HG03064 (cell line): ENCODE results near the gene SUN5.

Source experiments
- ATAC-seq: cut with Tn5 transposase; IDR thresholded peaks from one replicate; pipeline ENCODE4 v1.9.1; 2021; ENCODE audit warnings: low read depth; ENCODE audit not compliant: unreplicated experiment

SUN5 gene

DNA sequence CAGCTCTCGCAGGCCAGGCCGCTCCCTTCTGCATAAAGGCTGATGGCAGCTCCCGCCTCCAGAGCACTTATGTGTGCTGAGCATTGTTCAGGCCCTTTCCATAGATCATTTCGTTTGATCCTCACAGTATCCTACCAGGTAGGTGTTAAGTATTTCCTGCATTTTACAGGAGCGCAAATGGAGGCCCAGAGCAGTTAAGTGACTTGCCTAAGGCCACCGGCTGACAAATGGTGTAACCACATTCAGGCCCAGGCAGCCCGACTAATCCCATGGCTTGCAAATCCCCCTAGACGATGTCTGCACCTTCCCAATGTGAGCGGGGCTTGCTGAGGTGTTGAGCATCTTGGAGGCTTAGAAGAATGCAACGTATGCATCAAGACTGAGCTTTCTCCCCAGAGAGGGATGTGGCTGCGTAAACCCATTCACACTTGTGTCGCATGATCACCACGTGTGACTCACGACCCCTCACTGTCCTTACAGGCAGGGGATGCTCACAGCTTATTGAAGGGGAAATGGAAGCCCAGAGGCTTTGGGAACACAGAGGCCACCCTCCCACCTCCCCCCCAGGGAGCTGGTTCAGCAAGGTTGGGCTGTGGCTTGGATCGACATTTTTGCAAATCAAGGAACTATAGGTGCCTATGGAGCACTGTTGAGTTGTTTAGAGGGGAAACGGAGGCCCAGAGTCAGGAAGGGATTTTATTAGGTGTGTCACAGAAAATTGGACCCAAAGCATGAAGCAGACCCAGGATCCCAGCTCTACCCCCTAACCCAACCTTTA lies 10.3 kb upstream of the SUN5 start:
- ATAC-seq, result no peak

DNA sequence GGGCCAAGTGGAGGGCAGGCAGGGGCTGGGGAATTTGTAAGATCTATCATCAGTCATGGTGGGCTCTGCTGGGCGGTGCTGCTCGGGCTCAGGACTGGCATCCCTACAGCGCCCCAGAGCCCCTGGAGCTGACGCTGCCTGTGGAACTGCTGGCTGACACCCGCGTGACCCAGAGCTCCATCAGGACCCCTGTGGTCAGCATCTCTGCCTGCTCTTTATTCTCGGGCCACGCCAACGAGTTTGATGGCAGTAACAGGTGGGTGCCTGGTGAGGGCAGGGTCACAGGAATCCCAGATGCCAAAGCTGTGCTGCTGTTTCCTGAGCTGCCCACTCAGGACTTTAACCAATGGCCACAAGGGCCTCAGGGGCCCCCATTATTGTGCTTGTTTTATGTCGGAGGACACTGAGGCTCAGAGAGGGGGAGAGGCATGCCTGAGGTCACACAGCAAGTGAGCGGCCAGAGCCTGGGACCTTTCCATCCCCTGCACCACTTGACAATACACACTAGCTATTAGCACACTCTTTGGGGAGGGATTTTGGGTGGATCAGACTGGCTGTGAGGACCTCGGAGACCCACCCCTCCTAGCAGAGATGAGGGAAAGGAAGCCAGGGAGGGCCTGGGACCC lies 9.6 kb upstream of the SUN5 start:
- no peak for ATAC-seq

DNA sequence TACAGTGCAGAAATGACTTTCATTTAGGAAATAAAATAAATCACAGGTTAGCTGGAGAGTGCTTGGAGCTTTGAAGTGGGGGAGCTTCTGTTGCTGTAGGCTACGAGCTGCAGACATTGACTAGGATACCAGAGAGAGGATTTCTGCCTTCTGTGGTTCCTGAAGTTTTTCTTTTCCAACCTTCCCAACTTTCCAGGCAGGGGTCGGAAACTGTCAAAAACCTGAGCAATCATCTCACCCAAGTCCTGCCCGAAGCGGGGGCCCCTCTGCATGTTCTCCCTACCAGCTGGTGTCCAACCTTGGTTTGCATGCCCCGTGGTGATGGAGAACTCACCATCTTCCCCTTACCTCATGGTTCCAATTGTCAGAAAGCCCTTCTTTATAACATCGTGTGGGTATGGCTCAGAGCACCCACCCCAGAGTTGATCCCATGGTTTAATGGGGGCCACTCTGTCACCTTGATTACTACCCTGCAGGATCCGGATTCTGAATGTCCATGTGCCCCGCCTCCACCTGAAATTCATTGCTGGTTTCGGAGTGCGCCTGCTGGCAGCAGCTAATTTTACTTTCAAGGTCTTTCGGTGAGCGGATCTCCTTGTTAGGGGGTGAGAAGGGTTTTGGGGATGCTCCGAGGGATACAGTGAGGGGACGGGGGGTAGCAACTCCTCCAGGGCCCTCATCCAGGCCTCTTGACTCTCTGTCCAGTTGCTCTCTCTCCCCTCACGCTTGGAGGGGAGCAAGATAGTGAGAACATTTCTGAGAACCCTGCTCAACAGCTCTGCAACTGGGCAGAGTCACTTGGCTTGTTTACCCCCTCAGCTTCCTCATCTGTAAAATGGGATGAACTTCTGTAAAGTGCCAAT lies 8.3 kb upstream of the SUN5 start:
- ATAC-seq, result no peak

DNA sequence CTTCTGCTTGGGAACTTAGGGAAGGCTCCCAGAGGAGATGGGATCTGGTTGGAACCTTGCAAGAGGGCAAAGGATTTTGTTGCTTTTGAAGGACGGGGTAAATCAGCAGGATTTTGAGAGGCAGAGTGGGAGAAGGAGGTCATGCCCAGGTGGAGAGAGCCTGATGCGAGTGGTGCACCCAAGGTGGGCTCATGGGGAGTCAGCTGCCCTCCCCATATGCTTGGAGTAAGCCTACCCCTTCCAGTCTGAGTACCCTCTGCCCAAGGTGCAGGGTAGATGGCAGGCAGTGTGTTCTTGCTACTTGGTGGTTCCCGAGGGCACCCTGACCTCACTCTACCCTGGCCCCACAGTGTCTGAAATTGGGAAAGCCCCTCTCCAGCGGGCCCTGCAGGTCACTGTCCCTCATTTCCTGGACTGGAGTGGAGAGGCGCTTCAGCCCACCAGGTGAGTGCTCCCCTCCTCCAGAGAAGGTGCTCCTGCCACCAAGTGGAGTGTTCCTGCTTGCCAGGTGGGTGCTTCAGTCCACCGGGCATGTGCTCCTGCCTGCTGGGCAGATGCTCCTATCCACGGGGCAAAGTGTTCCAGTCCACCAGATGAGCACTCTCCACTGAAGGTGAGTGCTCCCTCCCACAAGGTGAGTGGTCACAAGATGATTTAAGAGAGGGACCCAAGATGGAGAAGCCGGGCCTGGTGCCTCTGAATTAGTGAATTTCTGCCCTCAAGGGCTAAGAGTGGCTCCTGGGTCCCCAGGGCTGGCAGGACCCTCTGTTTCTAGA lies 6.6 kb upstream of the SUN5 start:
- ATAC-seq, result no peak

DNA sequence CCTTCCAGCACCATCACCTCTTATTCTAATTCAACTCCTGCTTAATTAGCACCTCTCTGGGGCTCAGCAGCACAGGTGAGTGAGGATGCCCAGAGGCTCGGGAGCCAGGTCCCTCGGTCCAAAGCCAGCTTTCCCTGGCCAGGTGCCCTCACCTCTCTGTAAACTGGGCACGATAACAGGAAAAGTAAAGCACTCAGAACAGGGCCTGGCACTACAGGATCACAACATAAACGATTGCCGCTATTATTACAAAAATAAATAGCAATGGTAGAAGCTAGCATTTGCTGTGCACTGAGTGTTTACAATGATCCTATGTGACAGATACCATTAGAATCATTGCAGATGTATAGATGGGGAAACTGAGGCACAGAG lies 5.9 kb upstream of the SUN5 start:
- no peak for ATAC-seq

DNA sequence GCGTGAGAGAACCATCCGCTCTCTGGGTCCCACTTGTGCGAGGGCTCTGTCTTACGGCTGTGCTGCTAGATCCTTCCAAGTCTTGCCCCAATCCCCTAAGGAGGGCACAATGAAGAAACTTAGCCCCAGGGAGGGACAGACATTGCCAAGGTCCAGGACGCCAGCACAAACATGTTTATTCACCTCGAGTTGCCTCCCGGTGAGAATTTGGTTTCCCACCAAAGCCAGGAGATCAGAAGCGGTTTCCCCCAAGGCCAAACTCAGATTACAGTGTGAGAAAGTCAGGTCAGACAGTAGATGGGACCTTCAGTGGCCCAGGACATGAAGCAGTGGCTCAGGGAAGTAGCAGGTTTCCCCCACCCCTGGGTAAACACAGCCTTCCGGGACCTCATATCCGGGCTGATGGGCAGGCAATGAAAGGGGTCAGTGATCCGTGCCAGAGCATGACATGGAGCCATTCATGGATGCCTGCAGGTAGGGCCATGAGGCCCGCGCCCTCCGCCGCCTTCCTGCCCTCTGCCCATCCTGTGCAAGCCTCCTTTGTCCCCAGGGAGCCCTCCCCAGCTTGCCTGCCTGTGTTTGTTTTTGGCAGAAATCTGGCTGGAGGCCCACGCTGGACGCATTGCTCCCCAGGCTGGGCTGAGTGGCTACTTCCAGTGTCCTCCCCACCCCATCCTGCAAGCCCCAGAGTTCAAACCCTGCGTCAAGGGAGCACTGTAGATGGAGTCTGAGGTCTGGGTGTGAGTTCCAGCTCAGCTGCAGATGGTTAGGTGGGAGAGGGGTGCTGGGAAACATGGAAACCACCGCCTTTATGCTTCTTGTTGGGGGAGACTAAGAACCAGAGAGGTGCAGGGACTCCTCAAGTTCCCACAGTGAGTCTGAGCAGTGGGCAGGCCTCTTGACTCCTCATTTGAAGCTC lies 5.2 kb upstream of the SUN5 start:
- ATAC-seq, result no peak

DNA sequence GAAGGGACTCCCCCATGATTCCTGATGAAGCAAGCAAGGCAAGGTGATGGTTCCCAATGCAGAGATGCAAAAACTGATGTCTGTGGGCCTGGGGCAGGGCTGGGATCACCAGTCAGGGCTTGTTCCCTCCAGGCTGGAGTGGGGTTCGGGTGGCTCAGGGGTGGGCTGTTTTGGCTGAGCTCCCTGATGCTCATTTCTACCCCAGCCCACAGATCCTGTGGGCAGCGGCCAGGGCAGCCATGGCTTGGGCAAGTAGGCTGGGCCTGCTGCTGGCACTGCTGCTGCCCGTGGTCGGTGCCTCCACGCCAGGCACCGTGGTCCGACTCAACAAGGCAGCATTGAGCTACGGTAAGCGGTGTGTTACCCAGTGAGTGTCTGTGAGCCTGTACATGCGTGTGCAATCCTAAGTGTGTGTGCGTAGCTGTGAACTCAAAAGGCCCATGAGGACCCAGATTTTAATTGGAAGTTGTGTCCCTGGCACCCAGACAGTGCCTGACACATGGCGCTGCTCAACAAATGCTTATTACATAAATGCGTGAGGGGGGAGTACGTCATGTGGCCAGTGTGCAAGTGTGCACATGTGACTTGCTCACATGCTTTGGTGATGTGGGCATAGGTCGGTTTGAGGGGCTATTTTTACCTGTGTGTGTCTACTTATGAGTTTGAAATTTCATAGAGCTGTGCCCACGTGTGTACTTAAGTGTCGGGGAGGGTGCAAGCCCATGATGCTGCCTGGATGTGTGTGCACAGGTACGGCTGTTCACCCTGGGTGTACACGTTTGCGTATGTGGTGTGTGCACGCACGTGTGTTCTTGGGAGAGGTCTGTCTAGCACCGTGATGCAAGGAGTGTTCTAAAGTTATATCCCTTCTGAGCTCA lies 4.3 kb upstream of the SUN5 start:
- ATAC-seq, result no peak

DNA sequence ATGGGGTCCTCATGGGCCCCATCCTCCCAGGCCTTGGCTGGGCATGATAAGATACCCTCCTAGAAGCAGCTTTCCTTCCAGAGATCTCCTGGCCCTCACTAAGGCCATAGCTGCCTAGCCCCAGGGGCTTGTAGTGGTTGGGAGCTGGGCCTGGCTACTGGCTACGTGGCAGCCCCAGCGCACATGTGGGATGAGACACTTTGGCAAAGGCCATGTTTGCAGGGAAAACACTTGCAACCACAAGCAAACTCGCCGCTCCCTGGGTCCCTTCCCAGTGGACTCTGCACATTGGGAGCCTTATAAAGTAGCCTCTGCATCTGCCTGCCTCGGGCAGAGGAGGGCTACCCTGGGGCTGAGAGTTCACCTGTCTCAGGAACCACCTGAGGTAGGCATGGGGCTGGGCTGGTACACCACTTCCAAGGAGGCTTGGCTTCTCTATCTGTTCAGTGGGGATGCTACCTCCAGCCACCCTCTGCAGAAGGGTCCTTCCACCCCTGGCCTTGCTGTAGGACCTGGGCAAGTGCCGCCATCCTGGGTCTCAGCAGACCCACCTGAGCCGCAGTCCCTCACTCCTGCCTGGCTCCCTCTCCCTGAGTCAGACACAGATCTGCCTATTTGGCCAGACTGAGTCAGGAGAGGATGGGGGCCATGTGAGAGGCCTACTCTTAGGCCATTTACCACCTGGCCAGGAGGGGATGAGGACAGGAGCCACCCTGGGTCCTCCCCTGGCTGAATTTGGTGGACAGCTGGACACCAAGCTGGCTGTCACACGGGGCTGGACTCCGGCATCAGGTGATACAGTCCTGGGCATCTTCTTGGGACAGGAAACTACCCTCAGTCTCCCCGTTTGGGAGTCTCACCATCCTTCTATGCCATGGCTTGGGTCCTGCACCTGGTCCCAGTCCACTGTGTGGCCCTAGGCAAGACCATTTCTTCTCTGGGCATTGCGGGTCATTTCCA lies 3.4 kb upstream of the SUN5 start, which contains the start of gene BPIFB2:
BPIFB2 (plus strand) TSS at position 329 of the 960 bp plus-strand sequence. CDS start 871 bp downstream, outside the sequence.
- ATAC-seq, result no peak

DNA sequence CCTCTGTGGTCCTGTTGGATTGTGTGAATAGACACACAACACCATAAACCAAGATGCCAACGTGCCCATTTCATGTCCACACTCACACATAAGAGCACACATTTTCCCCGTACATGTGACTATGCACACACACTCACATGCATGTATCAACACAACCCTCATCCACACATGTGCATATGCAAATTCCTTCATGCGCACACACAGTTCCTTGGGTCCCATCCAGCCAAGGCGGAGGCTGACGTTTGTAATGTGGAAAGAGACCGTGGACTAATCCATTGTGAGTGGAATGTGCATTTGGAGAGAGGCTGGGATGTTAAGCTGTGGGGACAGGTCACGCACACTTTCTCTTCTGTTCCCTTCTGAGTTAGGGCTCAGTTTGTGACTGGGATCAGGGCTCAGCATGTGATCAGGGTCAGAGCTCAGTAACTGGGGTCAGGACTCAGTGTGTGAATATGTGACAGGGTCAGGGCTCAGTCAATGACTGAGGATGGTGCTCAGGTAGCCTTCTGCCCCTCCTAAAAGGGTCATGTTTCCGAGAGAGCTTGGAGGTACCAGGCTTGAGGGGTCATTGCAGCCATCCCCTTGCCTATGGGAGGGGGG lies 2.6 kb upstream of the SUN5 start:
- ATAC-seq, result no peak

DNA sequence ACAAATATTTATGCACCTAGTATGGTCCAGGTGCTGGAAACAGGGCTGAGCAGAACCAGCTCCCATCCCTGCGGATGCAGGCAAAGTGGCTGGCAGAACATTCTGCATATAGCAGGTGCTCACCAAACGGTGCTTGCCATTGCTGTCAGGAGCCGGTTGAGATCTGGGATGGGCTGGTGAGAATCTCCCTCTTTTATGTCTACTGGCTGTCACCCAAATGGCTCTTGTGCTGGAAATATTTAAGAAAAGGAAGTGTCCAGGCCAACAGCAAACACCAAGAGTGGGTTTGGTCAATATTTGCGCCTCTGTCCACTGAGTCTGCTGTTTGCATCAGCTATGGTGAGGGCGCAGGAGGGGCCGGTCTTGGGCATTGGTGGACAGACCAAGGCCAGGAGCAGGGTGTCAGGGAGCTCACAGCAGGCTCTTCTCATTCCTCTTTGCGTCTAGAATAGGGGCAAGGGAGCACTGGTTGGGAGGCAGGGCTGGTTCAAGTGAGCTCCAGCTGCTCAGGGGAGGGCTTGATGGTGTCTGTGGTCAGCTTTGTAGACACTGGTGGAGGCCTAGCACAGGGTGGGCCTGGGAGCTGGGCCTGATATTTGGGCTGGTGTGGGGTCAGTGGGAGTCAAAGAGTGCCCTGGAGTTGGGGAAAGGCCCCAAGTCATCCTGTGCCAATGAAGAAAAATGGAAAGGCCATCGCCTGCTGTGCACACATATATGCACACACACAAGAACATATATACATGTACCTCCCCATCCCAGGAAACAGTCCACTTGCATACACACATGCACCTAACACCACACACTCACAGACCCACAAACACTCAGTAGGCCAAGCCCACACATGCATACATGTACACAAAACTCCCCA lies 1.9 kb upstream of the SUN5 start:
- ATAC-seq, result no peak

DNA sequence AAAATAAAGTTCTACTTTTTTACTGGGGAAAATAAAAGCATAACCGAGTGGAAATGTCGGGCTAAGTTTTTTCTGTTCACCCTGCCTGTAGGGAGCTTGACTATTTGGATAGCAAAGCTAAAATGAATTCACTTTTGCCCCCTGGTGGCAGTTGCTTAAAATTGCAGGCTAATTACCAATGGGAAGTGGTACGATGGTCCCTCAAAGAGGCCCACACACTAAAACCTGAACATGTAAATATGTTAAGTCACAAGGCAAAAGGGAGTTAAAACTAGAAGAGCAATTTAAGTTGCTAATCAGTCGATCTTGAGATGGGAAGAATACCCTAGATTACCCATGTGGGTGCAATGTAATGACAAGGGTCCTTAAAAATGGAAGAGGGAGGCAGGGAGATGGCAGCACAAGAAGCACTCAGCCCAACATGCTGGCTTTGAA lies 916 bp upstream of the SUN5 start:
- ATAC-seq, result no peak

DNA sequence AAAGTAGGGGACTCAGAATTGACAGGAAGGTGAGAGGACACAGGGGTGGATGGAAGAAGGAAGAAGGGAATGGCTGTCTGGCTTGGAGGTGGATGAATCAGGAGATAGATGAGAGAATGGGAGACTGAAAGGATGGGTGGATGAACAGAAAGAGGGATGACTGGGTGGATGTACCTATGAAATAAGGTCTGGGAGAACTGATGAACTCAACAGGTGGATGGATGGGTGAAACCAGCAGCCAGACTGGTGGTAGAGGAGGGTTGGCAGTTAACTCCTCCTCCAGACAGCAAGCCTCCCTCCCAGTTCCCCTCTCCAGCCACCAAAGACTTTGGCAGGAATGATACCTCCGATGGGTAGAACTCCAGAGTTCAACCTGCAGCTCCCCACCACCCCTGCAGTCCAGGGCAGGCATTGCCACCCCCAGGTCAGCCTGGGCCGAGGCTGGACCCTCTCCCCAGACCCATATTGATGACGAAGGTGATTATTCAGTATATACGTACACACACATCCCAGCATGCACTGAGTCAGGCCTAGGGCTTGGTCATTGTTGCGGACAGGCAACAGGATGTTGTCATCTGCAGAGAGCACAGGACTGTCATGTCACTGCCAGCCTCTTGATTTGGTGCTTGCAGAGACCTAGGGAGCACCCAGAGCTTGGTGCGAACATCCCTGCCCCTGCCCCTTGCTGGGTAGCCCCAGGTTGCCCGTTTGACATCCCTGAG lies 2.0 kb downstream of the SUN5 start:
- no peak for ATAC-seq

DNA sequence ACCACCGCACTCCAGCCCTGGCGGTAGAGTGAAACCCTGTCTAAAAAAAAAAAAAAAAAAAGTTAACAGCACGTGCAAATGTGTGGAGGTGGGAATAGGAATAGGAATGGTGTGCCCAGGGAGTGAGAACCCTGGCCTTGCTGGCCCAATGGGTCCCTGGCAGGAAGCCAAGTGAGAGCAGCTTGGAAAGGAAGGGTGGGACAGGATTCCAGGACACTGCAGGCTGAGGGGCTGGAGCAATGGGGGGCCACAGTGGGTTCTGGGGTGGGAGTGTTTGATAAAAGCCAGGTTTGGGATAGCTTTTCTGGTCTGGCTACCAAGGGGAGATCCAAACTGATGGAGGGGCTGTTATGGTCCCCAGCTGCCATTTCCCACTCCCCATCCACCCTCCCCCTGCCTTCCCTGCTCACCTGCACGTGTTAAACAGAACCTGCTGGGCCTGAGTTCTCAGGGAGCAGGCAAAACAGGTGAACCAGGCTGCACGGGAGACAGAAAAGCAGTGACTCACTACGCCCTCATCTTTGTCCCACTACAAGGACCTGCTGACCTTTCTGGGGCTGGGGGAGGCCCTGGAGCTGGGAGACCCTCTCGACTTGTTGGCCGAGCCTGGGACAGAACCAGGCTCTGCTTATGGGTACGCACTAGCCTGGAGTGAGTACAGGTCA lies 3.3 kb downstream of the SUN5 start:
- ATAC-seq, result no peak

DNA sequence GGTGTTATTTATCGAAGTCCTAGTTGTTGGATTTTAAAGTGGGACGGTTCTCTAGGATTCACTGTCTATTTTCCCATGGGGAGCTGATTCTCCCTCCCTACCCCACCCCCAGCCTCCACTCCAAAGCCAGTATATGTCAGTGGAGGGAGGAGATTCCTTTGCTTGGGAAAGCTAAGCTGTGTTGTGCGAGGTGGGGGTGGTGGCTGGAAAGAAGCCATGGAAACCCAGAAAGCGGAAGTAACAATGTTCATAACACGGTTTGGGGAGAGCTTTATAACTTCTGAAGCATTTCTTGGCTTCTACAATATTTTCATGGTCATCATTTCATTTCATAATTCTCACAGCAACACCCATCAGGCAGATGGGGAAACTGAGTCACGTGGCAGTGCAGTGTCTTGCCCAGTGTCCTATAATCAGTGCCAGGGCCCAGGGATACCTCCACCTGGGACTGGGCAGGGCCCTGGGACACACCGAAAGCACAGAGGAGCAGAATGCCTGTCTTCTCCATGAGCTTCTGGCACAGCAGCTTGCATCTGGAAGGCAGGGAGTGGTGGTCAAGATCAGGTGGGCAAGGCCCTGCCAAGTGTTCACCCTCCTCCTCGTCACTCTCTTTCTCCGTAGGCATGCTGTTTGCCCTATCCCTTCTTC lies 4.5 kb downstream of the SUN5 start:
- ATAC-seq, result no peak
